GM12892 (cell line): ENCODE measurements around the gene GOLGA6L6. TPM values are rescaled to one million over a fixed set of nuclear protein-coding genes. Genes with fewer than 3 reads are reported as not detected.
"Not testable (repeated sequence)": the region's sequence is repeated elsewhere in the genome, so short reads cannot be mapped to it uniquely, and the experiment has no call there.

ENCODE experiments used
- DNase-seq: peaks from one replicate; pipeline ENCODE4 v3.0.0; 2011; ENCODE audit not compliant: insufficient read length
- FAIRE-seq: peaks from 2 replicates; lab custom pipeline; 2011; peaks lifted over from hg19 to GRCh38; lab: Jason Lieb, UNC
- polyA plus RNA-seq: library from polyadenylated mRNA; unstranded; fragments of >200 nt; gene quantifications from one replicate; pipeline ENCODE4 v1.2.1, GENCODE V29; 2012; ENCODE audit warnings: missing spikeins, inconsistent platforms; ENCODE audit not compliant: missing spikeins

GOLGA6L6 gene
- polyA plus RNA-seq, result not detected

DNA sequence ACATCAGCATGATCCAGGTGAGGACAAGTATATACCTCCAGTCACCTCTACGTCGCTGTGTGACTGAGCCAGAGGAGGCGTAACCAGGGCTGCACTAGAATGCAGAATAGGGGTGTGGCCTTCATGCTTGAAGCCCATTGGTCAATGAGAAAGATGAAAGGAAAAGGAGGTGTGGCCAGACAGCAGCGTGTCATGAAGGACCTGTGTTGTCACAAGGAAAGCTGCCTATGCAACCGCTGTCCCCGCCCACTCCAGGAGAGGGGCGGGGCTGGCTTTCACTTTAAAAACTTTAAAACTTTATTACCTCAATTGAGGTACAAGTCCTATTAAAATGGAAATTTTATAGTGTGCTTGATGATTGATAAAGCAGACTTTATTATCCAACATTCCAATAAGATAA, at the start of gene GOLGA6L6:
TSS of gene GOLGA6L6 (minus strand) at position 101 of the 400 bp plus-strand sequence. CDS start at position 10, 91 bp downstream.
- not testable (repeated sequence) for DNase-seq, FAIRE-seq

DNA sequence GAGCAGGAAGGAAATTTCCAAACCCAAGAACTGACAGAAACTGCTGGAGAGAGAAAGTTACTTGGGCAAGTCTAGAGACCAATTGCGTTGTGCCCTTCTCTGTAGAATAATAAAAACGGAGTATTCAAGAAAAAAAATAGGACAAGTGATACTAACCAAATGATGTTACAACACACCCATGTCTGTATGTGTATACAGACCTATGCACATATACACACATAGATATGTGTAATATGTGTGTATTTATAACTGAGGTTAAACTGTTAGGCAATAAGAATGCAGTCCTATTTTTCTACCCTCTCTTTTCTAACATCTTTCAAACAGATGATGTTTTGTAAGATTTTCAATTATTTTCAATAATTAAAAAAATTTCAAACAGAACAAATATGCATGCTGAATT, 48.5 kb upstream of the GOLGA6L6 start:
- FAIRE-seq, result not testable (repeated sequence)

DNA sequence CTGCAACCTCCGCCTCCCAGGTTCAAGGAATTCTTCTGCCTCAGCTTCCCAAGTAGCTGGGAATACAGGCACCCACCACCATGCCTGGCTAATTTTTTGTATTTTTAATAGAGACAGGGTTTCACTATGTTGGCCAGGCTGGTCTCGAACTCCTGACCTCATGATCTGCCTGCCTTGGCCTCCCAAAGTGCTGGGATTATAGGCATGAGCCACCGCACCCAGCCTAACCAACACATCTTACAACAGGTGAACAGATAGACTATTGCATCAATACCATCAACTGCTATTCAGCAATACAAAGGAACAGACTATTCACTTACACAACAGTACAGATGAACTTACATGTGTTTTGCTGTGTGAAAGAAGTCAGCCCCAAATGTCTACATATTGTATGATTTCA, 45.2 kb upstream of the GOLGA6L6 start:
- DNase-seq, FAIRE-seq: not testable (repeated sequence)

More for the DNA sequence above, 48.5 kb upstream of the GOLGA6L6 start:
- DNase-seq, result not testable (repeated sequence)

- DNase-seq, FAIRE-seq: not testable (repeated sequence)
These were observed 41.1 kb upstream of the GOLGA6L6 start for GRCh38 chr15:20582726-20583115.

GRCh38 chr15:20582109-20582725, 40.6 kb upstream of the GOLGA6L6 start:
- not testable (repeated sequence) for FAIRE-seq, DNase-seq

DNA sequence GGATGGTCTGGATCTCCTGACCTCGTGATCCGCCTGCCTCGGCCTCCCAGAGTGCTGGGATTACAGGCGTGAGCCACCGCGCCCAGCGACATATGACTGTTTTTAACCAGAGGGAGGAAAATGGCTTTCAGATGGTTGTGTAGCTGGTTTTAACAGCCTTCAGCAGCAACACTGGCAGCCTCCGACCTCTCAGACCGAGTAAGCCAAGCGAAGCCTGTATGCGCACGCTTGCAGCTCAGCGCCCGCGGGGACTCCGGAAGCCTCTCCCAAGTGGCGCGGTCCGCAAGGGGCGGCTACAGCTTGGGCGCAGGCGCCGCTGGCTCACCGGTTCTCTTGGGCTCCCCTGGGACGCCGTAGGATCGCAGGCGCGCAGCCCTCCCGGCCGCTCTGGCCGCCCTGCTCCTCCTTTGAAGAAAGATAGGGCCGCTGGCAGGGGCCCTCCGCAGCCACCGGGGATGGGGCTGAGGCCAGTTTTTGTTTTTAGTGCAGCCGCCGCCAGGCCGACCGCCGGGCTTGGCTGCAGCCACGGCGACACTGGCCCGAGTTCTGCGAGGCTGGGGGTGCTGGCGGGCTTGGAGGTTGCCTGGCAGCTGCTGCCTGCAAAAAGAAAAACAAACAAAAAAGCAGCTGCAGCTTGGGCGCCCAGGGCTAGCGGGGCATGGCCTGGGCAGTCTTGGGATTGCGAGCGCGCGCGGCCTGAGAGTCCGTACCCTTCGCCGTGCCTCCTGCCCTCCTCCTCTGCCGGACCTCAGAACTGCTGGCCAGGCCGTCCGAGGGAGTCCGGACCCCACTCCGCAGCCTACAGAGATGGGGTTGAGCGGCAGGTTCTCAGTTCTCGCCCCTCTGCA, 39.9 kb upstream of the GOLGA6L6 start:
- FAIRE-seq, DNase-seq: not testable (repeated sequence)

- DNase-seq, FAIRE-seq: not testable (repeated sequence)
These were observed 38.1 kb upstream of the GOLGA6L6 start for GRCh38 chr15:20579662-20580061.

DNA sequence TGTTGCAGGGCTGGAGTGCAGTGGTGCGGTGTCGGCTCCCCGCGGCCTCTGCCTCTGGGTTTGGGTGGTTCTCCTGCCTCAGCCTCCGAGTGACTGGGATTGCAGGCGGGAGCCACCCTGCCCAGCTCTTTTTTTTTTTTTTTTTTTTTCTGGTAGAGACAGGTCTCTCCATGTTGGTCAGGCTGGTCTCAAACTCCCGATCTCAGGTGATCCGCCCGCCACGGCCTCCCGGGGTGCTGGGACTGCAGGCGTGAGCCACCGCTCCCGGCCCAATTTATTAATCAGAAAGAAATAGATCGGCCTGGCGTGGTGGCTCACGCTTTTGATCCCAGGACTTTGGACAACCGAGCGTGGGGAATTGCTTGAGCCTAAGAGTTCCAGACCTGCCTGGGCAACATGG, 9.7 kb upstream of the GOLGA6L6 start:
- not testable (repeated sequence) for DNase-seq, FAIRE-seq

GRCh38 chr15:20505926-20506658, 35.5 kb downstream of the GOLGA6L6 start:
- DNase-seq, FAIRE-seq: not testable (repeated sequence)

DNA sequence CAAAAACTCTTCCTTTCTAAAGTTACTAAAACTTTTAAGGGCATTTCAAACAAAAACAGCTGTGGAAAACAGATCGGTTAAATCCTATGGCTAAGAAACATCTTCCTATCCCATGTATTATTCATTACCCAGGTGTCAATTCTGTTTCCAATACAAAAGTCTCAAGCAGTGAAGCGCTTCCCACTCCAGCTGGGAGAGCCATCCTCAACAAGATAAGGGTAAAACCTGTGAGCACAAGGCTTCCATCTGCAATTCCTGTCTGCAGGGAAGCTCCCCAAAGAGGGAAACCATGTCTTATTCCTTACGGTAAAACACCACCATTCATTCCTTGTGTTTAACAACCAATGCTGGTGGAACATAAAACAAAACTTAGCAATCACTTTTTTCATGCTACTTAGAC, 38.8 kb downstream of the GOLGA6L6 start:
- not testable (repeated sequence) for FAIRE-seq, DNase-seq

GRCh38 chr15:20501512-20502222, 39.9 kb downstream of the GOLGA6L6 start:
- FAIRE-seq, DNase-seq: not testable (repeated sequence)

DNA sequence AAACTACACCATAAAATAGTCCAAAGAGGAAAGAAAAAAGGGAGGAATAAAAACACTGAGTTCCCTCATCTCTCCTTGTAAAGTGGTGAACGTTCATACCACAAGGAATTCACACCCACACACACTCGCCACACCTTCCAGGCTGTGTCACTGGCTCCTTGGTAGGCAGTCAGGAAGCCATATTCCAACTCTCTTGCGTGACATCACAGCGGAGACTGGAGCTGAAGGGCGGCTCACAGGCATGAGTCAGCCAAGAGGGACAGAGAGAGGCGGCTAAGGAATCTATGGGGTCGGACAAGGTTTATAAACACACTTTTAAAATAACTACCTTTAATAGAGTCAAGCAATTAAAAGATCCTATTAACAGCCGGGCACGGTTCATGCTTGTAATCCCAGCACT, 43.8 kb downstream of the GOLGA6L6 start:
- not testable (repeated sequence) for DNase-seq, FAIRE-seq

DNA sequence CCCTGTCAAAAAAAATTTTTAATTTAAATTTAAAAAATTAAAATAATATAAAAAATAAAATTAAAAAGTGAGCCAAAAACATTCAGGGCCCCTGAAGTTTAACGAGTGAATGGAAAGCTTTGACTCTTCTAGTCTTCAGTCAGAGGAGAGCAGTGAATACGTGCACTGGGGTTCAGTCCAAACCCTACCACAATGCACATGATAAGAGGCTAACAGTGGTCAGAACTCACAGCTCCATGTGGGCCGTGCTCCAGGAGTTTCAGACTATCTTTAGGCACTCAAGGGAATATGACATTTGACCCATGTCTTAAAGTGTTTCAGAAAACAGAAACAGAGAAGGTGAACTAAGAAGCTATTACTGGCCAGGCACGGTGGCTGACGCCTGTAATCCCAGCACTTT, 48.6 kb downstream of the GOLGA6L6 start:
- FAIRE-seq, DNase-seq: not testable (repeated sequence)

DNA sequence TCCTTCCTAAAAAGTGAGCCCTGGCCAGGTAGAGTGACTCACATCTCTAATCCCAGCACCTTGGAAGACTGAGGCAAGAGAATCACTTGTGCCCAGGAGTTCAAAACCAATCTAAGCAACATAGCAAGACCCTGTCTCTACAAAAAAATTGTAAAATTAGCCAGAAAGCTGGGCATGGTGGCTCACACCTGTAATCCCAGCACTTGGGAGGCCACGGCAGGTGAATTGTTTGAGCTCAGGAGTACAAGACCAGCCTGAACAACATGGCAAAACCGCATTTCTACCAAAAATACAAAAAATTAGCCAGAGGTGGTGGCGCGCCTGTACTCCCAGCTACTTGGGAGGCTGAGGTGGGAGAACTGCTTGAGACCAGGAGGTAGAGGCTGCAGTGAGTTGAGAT, 49.0 kb downstream of the GOLGA6L6 start:
- DNase-seq, FAIRE-seq: not testable (repeated sequence)

DNA sequence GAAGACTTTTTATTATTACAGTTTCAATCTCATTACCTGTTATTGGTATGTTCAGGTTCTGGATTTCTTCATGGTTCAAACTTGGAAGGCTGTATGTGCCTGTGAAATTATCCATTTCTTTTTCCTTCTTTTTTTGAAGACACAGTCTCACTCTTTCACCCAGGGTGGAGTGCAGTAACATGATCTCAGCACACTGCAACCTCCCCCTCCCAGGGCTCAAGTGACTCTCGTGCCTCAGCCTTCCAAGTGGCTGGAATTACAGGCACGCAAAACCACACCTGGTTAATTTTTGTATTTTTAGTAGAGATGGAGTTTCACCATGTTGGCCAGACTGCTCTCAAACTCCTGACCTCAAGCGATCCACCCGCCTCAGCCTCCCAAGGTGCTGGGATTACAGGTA, 52.3 kb downstream of the GOLGA6L6 start:
- DNase-seq, result not testable (repeated sequence)

More for the DNA sequence above, 52.3 kb downstream of the GOLGA6L6 start:
- not testable (repeated sequence) for FAIRE-seq
